Measurements from ENCODE around the gene UGT1A5. TPM values are rescaled to one million over a fixed set of nuclear protein-coding genes. Genes with fewer than 3 reads are reported as not detected.
"Not testable (repeated sequence)": the region's sequence is repeated elsewhere in the genome, so short reads cannot be mapped to it uniquely, and the experiment has no call there.

UGT1A5 gene
- total and polyA plus RNA-seq, 5 donors from 2014 or later, result not detected

- no peaks in the 10 kb centered on the region for H3K36me3 ChIP-seq (ENCODE audit: control insufficient read depth, insufficient read depth, low read length)
- Mint-ChIP-seq H3K9me3 (no peaks in the 10 kb centered on the region), H3K4me1 (no peaks in the 10 kb centered on the region), H3K4me3 (no peak overlapping the region), H3K27ac (no peak overlapping the region), H3K36me3 (no peaks in the 10 kb centered on the region), H3K27me3 (peaks cover 16% of the 10 kb centered on the region)
- no peaks in the 10 kb centered on the region for H3K4me1 ChIP-seq (ENCODE audit: control insufficient read depth, insufficient read depth, low read length, poor library complexity, severe bottlenecking)
- H3K9me3 ChIP-seq (ENCODE audit: control insufficient read depth in 2 of 2, low read length in 2 of 2), result no peaks in the 10 kb centered on the region
- DNase-seq, result no peak
- no peak overlapping the region for H3K4me3 ChIP-seq (ENCODE audit: low read depth, low read length)
- no peak overlapping the region for H3K27ac ChIP-seq (ENCODE audit: insufficient read depth, low read length, poor library complexity, severe bottlenecking)
- H3K27me3 ChIP-seq (ENCODE audit: control insufficient read depth, insufficient read depth, low read length), result peaks cover 2% of the 10 kb centered on the region
- ATAC-seq (ENCODE audit: low read depth in 2 of 2), result no peak
Measured at GRCh38 chr2:233740870-233741269, 28.2 kb downstream of the UGT1A5 start.

- H3K4me3 Mint-ChIP-seq, result no peak overlapping the region
- H3K9me3 Mint-ChIP-seq, result peaks cover 0 to 2% (median 0%) of the 10 kb centered on the region in 7 donors
- Histone ChIP-seq H3K27ac (ENCODE audit: insufficient read depth, low read length, poor library complexity, severe bottlenecking) (no peak overlapping the region), H3K27me3 (ENCODE audit: control insufficient read depth, insufficient read depth, low read length) (peaks cover 7% of the 10 kb centered on the region), H3K4me3 (ENCODE audit: low read depth, low read length) (no peak overlapping the region), H3K9me3 (ENCODE audit: control insufficient read depth in 2 of 2, low read length in 2 of 2) (no peaks in the 10 kb centered on the region), H3K36me3 (ENCODE audit: control insufficient read depth, insufficient read depth, low read length) (no peaks in the 10 kb centered on the region), H3K4me1 (ENCODE audit: control insufficient read depth, insufficient read depth, low read length, poor library complexity, severe bottlenecking) (no peaks in the 10 kb centered on the region)
- ATAC-seq (ENCODE audit: low read depth in 2 of 2) (no peak), DNase-seq (no peak)
- no peaks in the 10 kb centered on the region for H3K36me3 Mint-ChIP-seq
- H3K27me3 Mint-ChIP-seq, result peaks cover 11% of the 10 kb centered on the region
- no peaks in the 10 kb centered on the region for H3K4me1 Mint-ChIP-seq
- no peak overlapping the region for H3K27ac Mint-ChIP-seq
Measured at GRCh38 chr2:233743464-233744259, 31.0 kb downstream of the UGT1A5 start.

DNA sequence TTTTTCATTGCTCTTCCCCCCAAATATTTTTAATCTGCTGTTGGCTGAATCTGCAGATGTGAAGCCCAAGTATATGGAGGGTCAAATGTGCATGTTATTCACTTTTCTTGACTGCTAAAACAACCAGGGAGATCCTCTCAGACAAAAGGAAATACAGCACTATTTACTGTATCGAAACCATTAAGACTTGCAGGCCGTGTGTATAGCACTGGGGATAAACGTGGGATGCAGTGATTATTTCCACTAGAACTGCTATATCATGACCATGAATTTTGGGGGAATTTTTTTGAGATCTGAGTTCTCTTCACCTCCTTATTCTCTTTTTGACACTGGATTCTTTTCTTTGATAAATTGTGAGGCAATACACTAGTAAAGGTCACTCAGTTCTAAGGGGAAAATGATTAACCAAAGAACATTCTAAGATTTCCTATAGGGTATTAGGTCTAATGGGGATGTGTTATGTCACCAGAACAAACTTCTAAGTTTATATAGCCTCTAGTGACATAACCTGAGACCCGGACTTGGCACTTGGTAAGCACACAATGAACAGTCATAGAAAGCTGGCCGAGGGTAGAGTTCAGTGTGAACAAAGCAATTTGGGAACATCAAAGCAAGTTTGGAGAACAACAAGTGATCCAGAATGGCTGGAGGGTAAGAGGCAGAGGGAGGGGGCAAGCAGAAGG lies 32.5 kb downstream of the UGT1A5 start:
- no peak for ATAC-seq (ENCODE audit: low read depth in 2 of 2)
- Mint-ChIP-seq H3K36me3 (no peaks in the 10 kb centered on the region), H3K9me3 (peaks cover 0 to 5% (median 2%) of the 10 kb centered on the region in 7 donors), H3K4me3 (no peak overlapping the region), H3K27me3 (peaks cover 11% of the 10 kb centered on the region), H3K27ac (no peak overlapping the region), H3K4me1 (no peaks in the 10 kb centered on the region)
- DNase-seq, result no peak
- H3K36me3 ChIP-seq (ENCODE audit: control insufficient read depth, insufficient read depth, low read length), result no peaks in the 10 kb centered on the region
- no peaks in the 10 kb centered on the region for H3K9me3 ChIP-seq (ENCODE audit: control insufficient read depth in 2 of 2, low read length in 2 of 2)
- H3K27ac ChIP-seq (ENCODE audit: insufficient read depth, low read length, poor library complexity, severe bottlenecking), result no peak overlapping the region
- no peaks in the 10 kb centered on the region for H3K4me1 ChIP-seq (ENCODE audit: control insufficient read depth, insufficient read depth, low read length, poor library complexity, severe bottlenecking)
- peaks cover 7% of the 10 kb centered on the region for H3K27me3 ChIP-seq (ENCODE audit: control insufficient read depth, insufficient read depth, low read length)
- H3K4me3 ChIP-seq (ENCODE audit: low read depth, low read length), result no peak overlapping the region

DNA sequence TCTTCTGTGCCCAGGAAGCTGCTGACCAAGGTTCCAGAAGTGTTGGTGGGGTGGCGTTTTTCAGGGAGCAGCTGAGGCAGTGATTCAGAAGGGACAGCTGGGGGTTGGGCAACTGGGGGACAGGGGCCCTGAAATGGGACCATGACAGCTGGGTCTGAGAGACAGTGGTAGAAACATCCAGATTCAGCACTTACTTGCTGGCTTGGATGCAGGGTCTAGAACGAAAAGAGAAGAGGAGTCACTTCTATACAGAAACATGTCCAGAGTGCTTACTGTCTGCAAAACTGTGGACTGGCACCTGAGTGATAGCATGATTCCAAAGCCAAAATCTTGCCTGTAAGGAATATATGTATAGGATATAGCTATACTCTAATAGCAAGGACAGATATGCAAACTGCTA lies 33.1 kb downstream of the UGT1A5 start:
- peaks cover 11% of the 10 kb centered on the region for H3K27me3 Mint-ChIP-seq
- H3K27me3 ChIP-seq (ENCODE audit: control insufficient read depth, insufficient read depth, low read length); DNase-seq; H3K4me1 ChIP-seq (ENCODE audit: control insufficient read depth, insufficient read depth, low read length, poor library complexity, severe bottlenecking); H3K4me1 Mint-ChIP-seq; H3K4me3 ChIP-seq (ENCODE audit: low read depth, low read length); H3K27ac Mint-ChIP-seq; H3K36me3 Mint-ChIP-seq; H3K36me3 ChIP-seq (ENCODE audit: control insufficient read depth, insufficient read depth, low read length); H3K9me3 Mint-ChIP-seq; H3K4me3 Mint-ChIP-seq; ATAC-seq (ENCODE audit: low read depth in 2 of 2); H3K27ac ChIP-seq (ENCODE audit: insufficient read depth, low read length, poor library complexity, severe bottlenecking); H3K9me3 ChIP-seq (ENCODE audit: control insufficient read depth in 2 of 2, low read length in 2 of 2): not testable (repeated sequence)

GRCh38 chr2:233746475-233747282 lies 34.0 kb downstream of the UGT1A5 start:
- Histone ChIP-seq H3K27me3 (ENCODE audit: control insufficient read depth, insufficient read depth, low read length) (peaks cover 7% of the 10 kb centered on the region), H3K9me3 (ENCODE audit: control insufficient read depth in 2 of 2, low read length in 2 of 2) (peaks cover 4% of the 10 kb centered on the region in 2 experiments), H3K27ac (ENCODE audit: insufficient read depth, low read length, poor library complexity, severe bottlenecking) (no peak overlapping the region), H3K4me3 (ENCODE audit: low read depth, low read length) (no peak overlapping the region), H3K36me3 (ENCODE audit: control insufficient read depth, insufficient read depth, low read length) (no peaks in the 10 kb centered on the region), H3K4me1 (ENCODE audit: control insufficient read depth, insufficient read depth, low read length, poor library complexity, severe bottlenecking) (no peaks in the 10 kb centered on the region)
- ATAC-seq (ENCODE audit: low read depth in 2 of 2) (no peak), DNase-seq (no peak)
- H3K9me3 Mint-ChIP-seq, result peaks cover 0 to 17% (median 3%) of the 10 kb centered on the region in 7 donors
- no peaks in the 10 kb centered on the region for H3K4me1 Mint-ChIP-seq
- peaks cover 11% of the 10 kb centered on the region for H3K27me3 Mint-ChIP-seq
- H3K27ac Mint-ChIP-seq, result no peak overlapping the region
- no peaks in the 10 kb centered on the region for H3K36me3 Mint-ChIP-seq
- H3K4me3 Mint-ChIP-seq, result no peak overlapping the region

DNA sequence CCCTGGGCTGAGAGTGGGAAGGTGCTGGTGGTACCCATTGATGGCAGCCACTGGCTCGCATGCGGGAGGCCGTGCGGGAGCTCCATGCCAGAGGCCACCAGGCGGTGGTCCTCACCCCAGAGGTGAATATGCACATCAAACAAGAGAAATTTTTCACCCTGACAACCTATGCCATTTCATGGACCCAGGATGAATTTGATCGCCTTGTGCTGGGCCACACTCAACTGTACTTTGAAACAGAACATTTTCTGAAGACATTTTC lies 34.5 kb downstream of the UGT1A5 start:
- H3K27ac ChIP-seq (ENCODE audit: insufficient read depth, low read length, poor library complexity, severe bottlenecking), result no peak overlapping the region
- H3K9me3 ChIP-seq (ENCODE audit: control insufficient read depth in 2 of 2, low read length in 2 of 2), result peaks cover 4% of the 10 kb centered on the region in 2 experiments
- H3K9me3 Mint-ChIP-seq, result peaks cover 0 to 19% (median 3%) of the 10 kb centered on the region in 7 donors
- H3K4me3 ChIP-seq (ENCODE audit: low read depth, low read length), result no peak overlapping the region
- no peaks in the 10 kb centered on the region for H3K36me3 Mint-ChIP-seq
- no peaks in the 10 kb centered on the region for H3K4me1 Mint-ChIP-seq
- H3K4me3 Mint-ChIP-seq, result no peak overlapping the region
- no peaks in the 10 kb centered on the region for H3K4me1 ChIP-seq (ENCODE audit: control insufficient read depth, insufficient read depth, low read length, poor library complexity, severe bottlenecking)
- ATAC-seq (ENCODE audit: low read depth in 2 of 2), result no peak
- no peak overlapping the region for H3K27ac Mint-ChIP-seq
- H3K27me3 Mint-ChIP-seq, result peaks cover 11% of the 10 kb centered on the region
- H3K27me3 ChIP-seq (ENCODE audit: control insufficient read depth, insufficient read depth, low read length), result peaks cover 7% of the 10 kb centered on the region
- no peak for DNase-seq
- H3K36me3 ChIP-seq (ENCODE audit: control insufficient read depth, insufficient read depth, low read length), result no peaks in the 10 kb centered on the region

DNA sequence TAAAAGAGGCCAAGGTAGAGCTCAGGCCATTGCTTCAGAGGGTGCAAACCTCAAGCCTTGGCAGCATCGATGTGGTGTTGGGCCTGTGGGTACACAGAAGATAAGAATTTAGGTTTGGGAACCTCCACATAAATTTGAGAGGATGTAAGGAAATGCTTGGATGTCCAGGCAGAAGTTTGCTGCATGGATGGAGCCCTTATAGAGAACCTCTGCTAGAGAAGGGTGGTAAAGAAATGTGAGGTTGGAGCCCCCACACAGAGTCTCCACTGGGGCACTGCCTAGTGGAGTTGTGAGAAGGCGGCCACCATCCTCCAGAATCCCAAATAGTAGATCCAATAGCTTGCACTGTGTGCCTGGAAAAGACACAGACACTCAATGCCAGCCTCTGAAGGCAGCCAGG lies 38.0 kb downstream of the UGT1A5 start:
- H3K4me1 Mint-ChIP-seq; ATAC-seq (ENCODE audit: low read depth in 2 of 2); DNase-seq; H3K27me3 Mint-ChIP-seq; H3K4me3 Mint-ChIP-seq; H3K27ac ChIP-seq (ENCODE audit: insufficient read depth, low read length, poor library complexity, severe bottlenecking); H3K9me3 ChIP-seq (ENCODE audit: control insufficient read depth in 2 of 2, low read length in 2 of 2); H3K36me3 ChIP-seq (ENCODE audit: control insufficient read depth, insufficient read depth, low read length); H3K4me1 ChIP-seq (ENCODE audit: control insufficient read depth, insufficient read depth, low read length, poor library complexity, severe bottlenecking); H3K27ac Mint-ChIP-seq; H3K36me3 Mint-ChIP-seq; H3K4me3 ChIP-seq (ENCODE audit: low read depth, low read length); H3K27me3 ChIP-seq (ENCODE audit: control insufficient read depth, insufficient read depth, low read length): not testable (repeated sequence)
- peaks cover 0 to 19% (median 3%) of the 10 kb centered on the region in 7 donors for H3K9me3 Mint-ChIP-seq

Data from CD4-positive, CD25-positive, alpha-beta regulatory T cell (primary cell).